GM20000 (cell line): Measurements from ENCODE around the gene SOX8.

ENCODE experiments used
- DNase-seq: peaks from one replicate; pipeline ENCODE4 v3.0.0; 2012; ENCODE audit warnings: low spot score
- CTCF ChIP-seq: IDR thresholded peaks from 2 replicates; pipeline ENCODE4 v1.5.1; 2012; ENCODE audit warnings: mild to moderate bottlenecking, control low read depth; ENCODE audit errors: extremely low read depth, missing control alignments

SOX8 gene

GRCh38 chr16:959232-960040 is 22.1 kb upstream of the SOX8 start:
- TF ChIP-seq CTCF: no peak
- no peak for DNase-seq

GRCh38 chr16:962366-962765 is 19.2 kb upstream of the SOX8 start:
- DNase-seq: no peak
- no peak for TF ChIP-seq CTCF

DNA sequence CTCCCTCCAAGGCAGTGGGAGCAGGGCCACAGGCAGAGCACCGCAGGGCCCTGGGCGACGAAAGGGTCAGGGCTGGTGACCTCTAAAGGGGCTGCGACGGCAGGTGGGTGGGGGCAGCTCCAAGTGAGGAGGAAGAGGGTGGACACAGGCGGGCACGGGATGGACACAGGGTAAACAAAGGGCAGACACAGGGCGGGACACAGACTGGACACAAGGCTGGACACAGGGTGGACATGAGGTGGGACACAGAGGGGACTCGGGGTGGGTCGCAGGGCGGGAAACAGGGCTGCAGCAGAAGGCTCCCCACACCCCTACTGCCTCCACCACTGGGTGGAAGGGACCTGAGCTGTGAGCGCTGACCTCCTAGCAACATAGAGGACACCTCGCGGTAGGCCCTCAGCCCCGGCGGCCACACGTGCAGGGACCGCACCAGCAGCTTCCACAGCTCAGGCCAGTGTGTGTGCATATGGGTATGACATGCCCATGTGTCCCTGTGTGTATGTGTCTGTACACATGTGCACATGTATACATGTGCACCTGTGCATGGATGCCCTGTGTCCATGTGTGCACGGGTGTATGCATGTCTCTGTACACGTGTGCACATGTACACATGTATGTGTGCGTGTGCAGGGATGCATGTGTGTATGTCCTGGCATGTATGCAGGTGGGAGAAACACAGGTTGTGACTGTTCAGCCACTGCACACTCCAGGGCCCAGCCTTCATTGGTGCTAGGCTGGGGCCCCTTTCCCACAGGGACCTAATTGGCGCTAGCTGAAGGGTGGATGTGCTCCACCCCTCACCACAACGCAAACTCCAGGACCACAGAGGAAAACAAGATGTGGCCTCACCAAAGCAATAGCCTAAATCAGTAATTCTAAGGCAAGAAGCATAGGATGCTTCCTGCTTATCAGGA is 18.4 kb upstream of the SOX8 start:
- no peak for DNase-seq
- TF ChIP-seq CTCF: no peak

DNA sequence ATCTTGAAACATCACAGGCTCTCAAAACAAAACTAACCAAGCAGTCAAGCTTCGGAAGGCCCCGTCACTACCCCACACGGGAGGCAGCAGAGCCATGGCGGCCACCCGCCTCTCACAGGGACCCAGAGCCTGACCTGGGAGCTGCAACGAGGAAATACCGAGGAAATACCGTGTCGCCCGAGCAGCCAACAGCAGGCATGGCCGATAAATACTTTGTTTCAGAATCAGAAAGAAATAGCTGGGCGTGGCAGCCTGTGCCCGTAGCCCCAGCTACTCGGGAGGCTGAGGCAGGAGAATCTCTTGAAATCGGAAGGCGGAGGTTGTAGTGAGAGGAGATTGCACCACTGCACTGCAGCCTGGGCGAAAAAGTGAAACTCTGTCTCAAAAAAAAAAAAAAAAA is 17.7 kb upstream of the SOX8 start:
- TF ChIP-seq CTCF: no peak
- no peak for DNase-seq

- no peak for TF ChIP-seq CTCF
- DNase-seq: no peak
Measured at GRCh38 chr16:964356-965035, 17.1 kb upstream of the SOX8 start.

- TF ChIP-seq CTCF: no peak
- no peak for DNase-seq
Measured at GRCh38 chr16:965036-965395, 16.6 kb upstream of the SOX8 start.
